GM12878 (cell line): Measurements from ENCODE around the gene SPTAN1. TPM values are rescaled to one million over a fixed set of nuclear protein-coding genes. Genes with fewer than 3 reads are reported as not detected.

Source experiments
- ATAC-seq: fragments of 200-7000 bp; cut with Tn5 transposase; 3 replicates; pipeline ENCODE4 v1.9.1; 2020; ENCODE audit warnings: mild to moderate bottlenecking, moderate library complexity
- BruUV-seq: library from RNA; stranded (reverse); fragments of 400-500 nt; replicated peaks from 2 replicates; lab custom pipeline; 2021; lab: Mats Ljungman, UMichigan
- CTCF ChIA-PET: fragments of 300-600 bp; sonication (Branson Sonifier 250); formaldehyde crosslinking; extraction: SDS; loops from one replicate; lab custom pipeline; 2021; ENCODE audit warnings: inconsistent platforms; lab: Yijun Ruan, JAX
- POLR2A ChIA-PET: fragments of 350-600 bp; formaldehyde crosslinking; extraction: SDS; loops from one replicate; lab custom pipeline; 2021; ENCODE audit warnings: inconsistent platforms; lab: Charles Lee
- RAD21 ChIA-PET: fragments of 300-600 bp; sonication (Branson Sonifier 250); formaldehyde crosslinking; loops from one replicate; lab custom pipeline; 2023; ENCODE audit warnings: antibody characterized with exemption; ENCODE audit not compliant: unreplicated experiment; lab: Charles Lee
- SMC1A ChIA-PET: fragments of 300-600 bp; sonication (Branson Sonifier 250); formaldehyde crosslinking; loops from one replicate; lab custom pipeline; 2023; ENCODE audit not compliant: unreplicated experiment, uncharacterized antibody; lab: Charles Lee
- DNase-seq: peaks from one replicate; pipeline ENCODE4 v3.0.0-alpha.2; 2011; ENCODE audit warnings: low read depth, low spot score
- FAIRE-seq: peaks from 3 replicates; lab custom pipeline; 2011; peaks lifted over from hg19 to GRCh38; lab: Jason Lieb, UNC
- H2AFZ ChIP-seq: 2 replicates; pipeline ENCODE4 v1.6.0; 2011; ENCODE audit warnings: low read depth, low read length, control low read depth; ENCODE audit not compliant: control insufficient read depth
- H3K27ac ChIP-seq: 2 replicates; pipeline ENCODE4 v1.5.1; 2011; ENCODE audit warnings: control low read depth; ENCODE audit not compliant: control insufficient read depth, insufficient read depth
- H3K27me3 ChIP-seq, 2 experiments: replicated peaks in 1 of 2; 2 replicates each; pipeline versions ENCODE4 v1.6.0 to v1.6.1; 2011; ENCODE audit warnings: low read length in 1 of 2; ENCODE audit not compliant: control insufficient read depth in 2 of 2, insufficient read depth in 2 of 2
- H3K36me3 ChIP-seq, 2 experiments: 2 replicates each; pipeline ENCODE4 v1.5.1; 2011; ENCODE audit warnings: low read length in 1 of 2; ENCODE audit not compliant: control insufficient read depth in 2 of 2, insufficient read depth in 2 of 2
- H3K4me1 ChIP-seq: 2 replicates; pipeline ENCODE4 v1.6.1; 2011; ENCODE audit warnings: mild to moderate bottlenecking, low read length, moderate library complexity, mixed read lengths; ENCODE audit not compliant: control insufficient read depth, insufficient read depth
- H3K4me2 ChIP-seq: 2 replicates; pipeline ENCODE4 v1.6.0; 2011; ENCODE audit warnings: control low read depth; ENCODE audit not compliant: control insufficient read depth, insufficient read depth
- H3K4me3 ChIP-seq: fragments of 200-600 bp; sonication (generic); 2 replicates; pipeline ENCODE4 v1.5.1; 2016
- H3K79me2 ChIP-seq: 2 replicates; pipeline ENCODE4 v1.6.0; 2011; ENCODE audit warnings: low read length; ENCODE audit not compliant: control insufficient read depth, insufficient read depth
- H3K9ac ChIP-seq: 2 replicates; pipeline ENCODE4 v1.8.0; 2011; ENCODE audit warnings: low read length, control low read depth, mixed read lengths; ENCODE audit not compliant: control insufficient read depth, insufficient read depth
- H3K9me3 ChIP-seq: replicated peaks from 3 replicates; pipeline ENCODE4 v1.5.1; 2011; ENCODE audit warnings: mild to moderate bottlenecking, low read length; ENCODE audit not compliant: control insufficient read depth, insufficient read depth
- H4K20me1 ChIP-seq: 2 replicates; pipeline ENCODE4 v1.6.0; 2011; ENCODE audit not compliant: control insufficient read depth, insufficient read depth
- ATF2 ChIP-seq: IDR thresholded peaks from 2 replicates; pipeline ENCODE4 v1.6.1; 2012; ENCODE audit warnings: low read length, inconsistent platforms
- BHLHE40 ChIP-seq, 2 experiments: fragments of 450-650 bp in 1 of 2; IDR thresholded peaks; 2 replicates each; pipeline ENCODE4 v1.6.1; 2011 to 2017; ENCODE audit warnings: low read depth in 2 of 2, borderline replicate concordance in 1 of 2, improper control_type of control experiment in 1 of 2, low read length in 1 of 2, mild to moderate bottlenecking in 1 of 2
- EED ChIP-seq: sonication (generic); IDR thresholded peaks from 2 replicates; pipeline ENCODE4 v1.6.1; 2016; ENCODE audit warnings: antibody characterized with exemption, low read depth
- FOXK2 ChIP-seq: fragments of 450-650 bp; IDR thresholded peaks from 2 replicates; pipeline ENCODE4 v1.6.1; 2017; ENCODE audit warnings: mild to moderate bottlenecking, moderate library complexity
- IRF5 ChIP-seq: fragments of 450-650 bp; IDR thresholded peaks from 2 replicates; pipeline ENCODE4 v1.6.1; 2017; ENCODE audit warnings: borderline replicate concordance
- NRF1 ChIP-seq: conservative IDR thresholded peaks from 2 replicates; pipeline ENCODE4 v1.6.1; 2011; ENCODE audit warnings: mild to moderate bottlenecking, low read depth, low read length, improper control_type of control experiment
- PBX3 ChIP-seq: IDR thresholded peaks from 2 replicates; pipeline ENCODE4 v1.6.1; 2011; ENCODE audit warnings: mild to moderate bottlenecking, low read depth, low read length, moderate library complexity; ENCODE audit not compliant: insufficient replicate concordance
- POLR2A ChIP-seq: IDR thresholded peaks from 2 replicates; pipeline ENCODE4 v1.6.1; 2011; ENCODE audit warnings: low read depth, mild to moderate bottlenecking, low read length
- RB1 ChIP-seq: fragments of 450-650 bp; formaldehyde crosslinking; IDR thresholded peaks from 2 replicates; pipeline ENCODE4 v1.6.1; 2017; ENCODE audit warnings: mild to moderate bottlenecking, borderline replicate concordance
- SMAD1 ChIP-seq: fragments of 450-650 bp; IDR thresholded peaks from 2 replicates; pipeline ENCODE4 v1.6.1; 2018; ENCODE audit warnings: mild to moderate bottlenecking, low read depth; ENCODE audit not compliant: partially characterized antibody
- STAT3 ChIP-seq: IDR thresholded peaks from 2 replicates; pipeline ENCODE4 v1.6.1; 2011; ENCODE audit warnings: low read depth, low read length, improper control_type of control experiment
- TAF1 ChIP-seq: IDR thresholded peaks from 2 replicates; pipeline ENCODE4 v1.6.1; 2011; ENCODE audit warnings: mild to moderate bottlenecking, low read depth, low read length, borderline replicate concordance
- TCF12 ChIP-seq: IDR thresholded peaks from 2 replicates; pipeline ENCODE4 v1.6.1; 2011; ENCODE audit warnings: low read depth, mild to moderate bottlenecking, low read length
- WGBS: methylation state at CpG from one replicate; pipeline ENCODE4 v1.1.6; 2016; ENCODE audit warnings: low lambda C conversion rate; ENCODE audit not compliant: insufficient replicate concordance, insufficient coverage; ENCODE audit errors: missing lambda C conversion rate; 5-methylcytosine and 5-hydroxymethylcytosine counted together
- in situ Hi-C: fragments of 300-500 bp; cut with MboI; formaldehyde crosslinking; loops from 9 replicates; pipeline ENCODE4 v1.14.3; 2018; ENCODE audit warnings: mixed read lengths
- intact Hi-C: fragments of 100-400 bp; cut with micrococcal nuclease; formaldehyde crosslinking; loops from one replicate; pipeline ENCODE4 v1.14.2; 2022; ENCODE audit not compliant: unreplicated experiment
- polyA plus RNA-seq, 11 experiments: library from polyadenylated mRNA; depleted of rRNA in 4 of 11; unstranded in 6 of 11; stranded (reverse) in 5 of 11; fragments of >200 nt; fragmentation: Nextera tagmentation in 4 of 11; fragmentation: Illumina TruSeq in 1 of 11; extraction: Ambion mirVana in 4 of 11; extraction: Trizol in 1 of 11; gene quantifications; 1 replicate in 1 of 11; 2 replicates in 10 of 11; pipeline versions ENCODE4 v1.2.1 to v1.2.3, GENCODE V29; 2011 to 2016; ENCODE audit warnings: inconsistent platforms in 2 of 11, missing spikeins in 2 of 11, low read depth in 1 of 11
- total RNA-seq, 4 experiments: library from RNA; depleted of rRNA in 3 of 4; stranded (reverse); fragments of >200 nt in 3 of 4; fragmentation: Illumina TruSeq in 1 of 4; extraction: Trizol in 1 of 4; gene quantifications; 2 replicates each; pipeline versions ENCODE4 v1.2.1 to v1.2.3, GENCODE V29; 2013 to 2021

The SPTAN1 gene
- total and polyA plus RNA-seq, 10 of the 15 experiments (the other 5 are each of a cell fraction or from before 2014, with no cell fraction given): 18.7 to 156 (median 73.6) TPM

GRCh38 chr9:128603697-128604096, 51.3 kb downstream of the SPTAN1 start (continued):
- TF ChIP-seq EED (no peak), RB1 (no peak), BHLHE40 (IDR thresholded peaks at IDR 0.05; ENCODE audit: borderline replicate concordance in 1 of 2, low read depth in 2 of 2, low read length in 1 of 2) (no peak)

- FAIRE-seq (peak; percentile 49), DNase-seq (no peak), ATAC-seq (no peak)
- Histone ChIP-seq H3K36me3 (peaks cover 22 to 33% of the 10 kb centered on the region in 2 experiments), H3K79me2 (no peaks in the 10 kb centered on the region), H3K27me3 (no peaks in the 10 kb centered on the region), H3K4me3 (no peak overlapping the region), H3K9me3 (no peaks in the 10 kb centered on the region), H3K4me1 (no peaks in the 10 kb centered on the region), H4K20me1 (no peaks in the 10 kb centered on the region), H2AFZ (no peak overlapping the region), H3K4me2 (no peak overlapping the region), H3K27ac (no peak overlapping the region), H3K9ac (no peak overlapping the region)
- POLR2A ChIA-PET: no interaction called here
- BruUV-seq: TSS peak; percentile 7
- in situ Hi-C loops (no loop called here), intact Hi-C loops (no loop called here)
- CTCF ChIA-PET: no interaction called here
- RAD21 ChIA-PET: no interaction called here
- SMC1A ChIA-PET: interaction anchor here (0.7 kb wide), 1 partner anchor 8 kb away, joined by 3 read pairs; no protein-coding TSS in a partner anchor
- TF ChIP-seq IRF5 (no peak), STAT3 (no peak), SMAD1 (no peak), NRF1 (no peak), TCF12 (no peak), PBX3 (no peak), TAF1 (no peak), ATF2 (no peak), FOXK2 (no peak), POLR2A (no peak)
- WGBS: 97% methylated on average over 16 of the region's 16 CpGs
These were observed 55.4 kb downstream of the SPTAN1 start for GRCh38 chr9:128607642-128608350.
